AG10803 (cell line): ENCODE data around the gene AMACR.
A peak's percentile ranks its signal among the peaks of the same experiment; 100 is the strongest.

Experiments
- DNase-seq: peaks from one replicate; pipeline ENCODE4 v3.0.0; 2010; ENCODE audit warnings: low read depth
- H3K4me3 ChIP-seq: 2 replicates; pipeline ENCODE4 v1.5.1; 2011; ENCODE audit warnings: mild to moderate bottlenecking, low read length, control low read depth
- CTCF ChIP-seq: conservative IDR thresholded peaks from 2 replicates; pipeline ENCODE4 v1.5.1; 2011; ENCODE audit warnings: mild to moderate bottlenecking, low read length, control low read depth, inconsistent platforms

AMACR gene

GRCh38 chr5:34043099-34043876 is 35.4 kb upstream of the AMACR start, which contains the start of gene C1QTNF3:
C1QTNF3 (minus strand) TSS chr5:34043213; CDS start chr5:34043125, 88 bp downstream.
- no peak for TF ChIP-seq CTCF
- DNase-seq = peak; percentile 76
- H3K4me3 ChIP-seq = peak within 1 kb of the TSS; percentile 22

- TF ChIP-seq CTCF = no peak
- no peak for DNase-seq
- 0 out of 2 replicates have a peak overlapping the region, but pooled peaks have one; percentile 0 for H3K4me3 ChIP-seq
Measured at GRCh38 chr5:34042321-34042720, 34.5 kb upstream of the AMACR start.

- no peak for DNase-seq
- TF ChIP-seq CTCF = no peak; the same call in 1 of the 2 replicates
- H3K4me3 ChIP-seq = no peak overlapping the region
Measured at GRCh38 chr5:34041247-34041972, 33.6 kb upstream of the AMACR start.

GRCh38 chr5:34040472-34040871 is 32.6 kb upstream of the AMACR start:
- no peak for TF ChIP-seq CTCF
- no peak for DNase-seq
- H3K4me3 ChIP-seq = no peak overlapping the region

GRCh38 chr5:34039398-34040157 is 31.7 kb upstream of the AMACR start:
- H3K4me3 ChIP-seq = no peak overlapping the region
- peak; percentile 16 for TF ChIP-seq CTCF
- DNase-seq = peak; percentile 62

GRCh38 chr5:34038838-34039237 is 31.0 kb upstream of the AMACR start:
- no peak overlapping the region for H3K4me3 ChIP-seq
- no peak for DNase-seq
- no peak for TF ChIP-seq CTCF
